HepG2 (cell line): Measurements from ENCODE around the gene SUN5. TPM values are rescaled to one million over a fixed set of nuclear protein-coding genes. Genes with fewer than 3 reads are reported as not detected.
A peak's percentile ranks its signal among the peaks of the same experiment; 100 is the strongest.

ENCODE experiments used
- HMG20B ChIP-seq: conservative IDR thresholded peaks from 2 replicates; pipeline ENCODE4 v1.6.1; 2016; ENCODE audit warnings: missing genetic modification reagents, missing compliant biosample characterization
- HMGXB3 ChIP-seq: sonication (generic); formaldehyde crosslinking; IDR thresholded peaks from 2 replicates; pipeline ENCODE4 v1.4.0; 2020; ENCODE audit warnings: missing genetic modification reagents, borderline replicate concordance
- HNRNPL ChIP-seq: fragments of 200-400 bp; formaldehyde crosslinking; IDR thresholded peaks from 2 replicates; pipeline ENCODE4 v1.6.1; 2017; ENCODE audit warnings: mild to moderate bottlenecking, low read depth, low read length
- KDM3A ChIP-seq: IDR thresholded peaks from 2 replicates; pipeline ENCODE4 v1.6.1; 2018; ENCODE audit warnings: low read depth, missing compliant biosample characterization
- MNT ChIP-seq: fragments of 450-650 bp; IDR thresholded peaks from 2 replicates; pipeline ENCODE4 v1.6.1; 2016
- RERE ChIP-seq: IDR thresholded peaks from 2 replicates; pipeline ENCODE4 v1.6.1; 2016; ENCODE audit warnings: low read depth, missing genetic modification reagents, missing compliant biosample characterization
- TP53 ChIP-seq: sonication (generic); formaldehyde crosslinking; conservative IDR thresholded peaks from 2 replicates; pipeline ENCODE4 v1.4.0; 2020; ENCODE audit warnings: missing genetic modification reagents
- ZBTB34 ChIP-seq: sonication (generic); formaldehyde crosslinking; IDR thresholded peaks from 2 replicates; pipeline ENCODE4 v1.8.0; 2022; ENCODE audit warnings: mild to moderate bottlenecking, missing genetic modification reagents
- ZNF230 ChIP-seq: sonication (generic); formaldehyde crosslinking; IDR thresholded peaks from 2 replicates; pipeline ENCODE4 v1.4.0; 2020; ENCODE audit warnings: mild to moderate bottlenecking, missing genetic modification reagents
- ZNF563 ChIP-seq: sonication (generic); formaldehyde crosslinking; IDR thresholded peaks from 2 replicates; pipeline ENCODE4 v1.8.0; 2022; ENCODE audit warnings: mild to moderate bottlenecking, moderate library complexity, missing genetic modification reagents
- ZNF746 ChIP-seq: sonication (generic); formaldehyde crosslinking; IDR thresholded peaks from 2 replicates; pipeline ENCODE4 v1.8.0; 2022; ENCODE audit warnings: mild to moderate bottlenecking, missing genetic modification reagents
- ZNF747 ChIP-seq: sonication (generic); formaldehyde crosslinking; IDR thresholded peaks from 2 replicates; pipeline ENCODE4 v1.8.1; 2023; ENCODE audit warnings: missing genetic modification reagents, mild to moderate bottlenecking, borderline replicate concordance
- ZNF792 ChIP-seq: IDR thresholded peaks from 2 replicates; pipeline ENCODE4 v1.6.1; 2016
- polyA plus RNA-seq, 8 experiments: library from polyadenylated mRNA; depleted of rRNA in 3 of 8; stranded (reverse) in 7 of 8; unstranded in 1 of 8; fragments of >200 nt; fragmentation: Illumina TruSeq in 4 of 8; extraction: Trizol in 4 of 8; gene quantifications; 2 replicates each; pipeline versions ENCODE4 v1.2.1 to v1.2.3, GENCODE V29; 2011 to 2016; ENCODE audit warnings: low read depth in 4 of 8, missing spikeins in 1 of 8, mixed read lengths in 1 of 8; ENCODE audit not compliant: insufficient read depth in 1 of 8
- total RNA-seq, 5 experiments: library from RNA; depleted of rRNA; stranded (reverse); fragments of >200 nt; fragmentation: Illumina TruSeq; extraction: Trizol; gene quantifications; 2 replicates each; pipeline ENCODE4 v1.2.3, GENCODE V29; 2016; ENCODE audit warnings: low read depth in 1 of 5

Gene SUN5
- total and polyA plus RNA-seq, 2 of the 13 experiments (the other 11 are each of a cell fraction or from before 2014, with no cell fraction given), result not detected

- TF ChIP-seq RERE (CRISPR knock-in tag) (no peak), TP53 (CRISPR knock-in tag) (no peak), MNT (no peak), HMGXB3 (CRISPR knock-in tag) (no peak), KDM3A (no peak), ZNF230 (CRISPR knock-in tag) (no peak), ZNF746 (no peak), ZBTB34 (CRISPR knock-in tag) (no peak), ZNF747 (0 out of 2 replicates have a peak, but pooled peaks have one; percentile 39), ZNF563 (CRISPR knock-in tag) (no peak), ZNF792 (CRISPR knock-in tag) (no peak), HNRNPL (no peak), HMG20B (CRISPR knock-in tag) (no peak)
Observed at GRCh38 chr20:33002087-33002808, 2.0 kb downstream of the SUN5 start (continued).
